Measurements from ENCODE around the gene AKAP6. TPM values are rescaled to one million over a fixed set of nuclear protein-coding genes. Genes with fewer than 3 reads are reported as not detected.

AKAP6 gene
- total and polyA plus RNA-seq, 2 of the 8 experiments (the other 6 are each of a cell fraction or from before 2014, with no cell fraction given), result 0.09 to 0.89 TPM

DNA sequence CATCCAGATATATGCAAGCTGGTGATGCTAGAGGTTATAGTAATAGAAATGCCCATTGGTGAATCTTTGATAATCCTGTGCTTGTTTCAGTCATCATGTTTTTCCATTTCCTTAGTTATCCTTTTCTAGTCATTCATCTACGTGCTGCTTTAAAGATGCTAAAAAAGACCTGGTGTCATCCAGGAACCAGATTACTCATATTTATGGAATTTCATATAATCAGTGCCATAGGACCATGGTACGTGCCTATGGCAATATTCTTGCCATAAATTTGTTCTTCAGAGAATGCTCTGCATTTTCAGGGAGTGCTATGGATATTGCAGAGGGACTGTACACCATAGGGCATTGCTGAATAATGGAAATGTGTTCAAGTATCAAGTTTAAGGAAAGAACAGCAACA, 267.3 kb downstream of the AKAP6 start:
- Histone ChIP-seq H3K23ac (ENCODE audit: insufficient read length) (no peak overlapping the region), H3K4me1 (replicated peaks in 1 of 4; ENCODE audit: control insufficient read depth in 3 of 4, insufficient read depth in 4 of 4, low read length in 3 of 4) (no peaks in the 10 kb centered on the region), H3K4ac (replicated peaks; ENCODE audit: insufficient read length, low read depth, low read length) (no peak overlapping the region), H2BK20ac (ENCODE audit: low read length) (no peak overlapping the region), H3K23me2 (ENCODE audit: low read depth, low read length) (no peaks in the 10 kb centered on the region), H3K56ac (replicated peaks; ENCODE audit: insufficient read length, low read depth, low read length) (no peak overlapping the region), H3K9ac (replicated peaks in 1 of 4; ENCODE audit: extremely low read depth in 1 of 4, low read depth in 3 of 4, low read length in 3 of 4) (no peak overlapping the region), H3K27me3 (replicated peaks in 1 of 4; ENCODE audit: control insufficient read depth in 3 of 4, extremely low read depth in 1 of 4, insufficient read depth in 3 of 4, low read length in 3 of 4) (no peaks in the 10 kb centered on the region), H3K79me1 (ENCODE audit: low read depth, low read length) (no peaks in the 10 kb centered on the region), H2AK5ac (ENCODE audit: low read depth, low read length) (no peak overlapping the region), H3K18ac (ENCODE audit: extremely low read depth, low read length) (no peak overlapping the region), H3K4me2 (ENCODE audit: insufficient read depth in 1 of 2, low read depth in 2 of 2, low read length in 2 of 2) (no peak overlapping the region), H3K9me3 (ENCODE audit: insufficient read depth in 2 of 2, low read depth in 1 of 2, low read length in 1 of 2) (no peaks in the 10 kb centered on the region), H4K20me1 (replicated peaks in 1 of 2; ENCODE audit: control insufficient read depth in 1 of 2, insufficient read depth in 2 of 2, low read length in 2 of 2) (no peaks in the 10 kb centered on the region), H2BK5ac (ENCODE audit: low read depth, low read length) (no peak overlapping the region), H3K36me3 (ENCODE audit: control insufficient read depth in 2 of 4, insufficient read depth in 4 of 4, low read length in 3 of 4) (no peaks in the 10 kb centered on the region), H3K4me3 (ENCODE audit: extremely low read depth in 1 of 4, insufficient read depth in 2 of 4, low read depth in 3 of 4, low read length in 4 of 4) (no peak overlapping the region), H3K14ac (ENCODE audit: insufficient read length) (no peak overlapping the region), H4K8ac (ENCODE audit: extremely low read depth, insufficient read depth, low read length) (no peak overlapping the region), H2BK12ac (ENCODE audit: low read depth, low read length) (no peak overlapping the region), H2BK120ac (replicated peaks; ENCODE audit: low read depth, low read length) (no peak overlapping the region), H2BK15ac (ENCODE audit: low read length) (no peak overlapping the region), H4K5ac (ENCODE audit: insufficient read length, low read depth, low read length) (no peak overlapping the region), H3K79me2 (ENCODE audit: control insufficient read depth in 1 of 2, insufficient read depth in 2 of 2, low read length in 2 of 2) (no peaks in the 10 kb centered on the region), H4K91ac (replicated peaks; ENCODE audit: insufficient read length, low read length) (no peak overlapping the region), H3K27ac (ENCODE audit: low read depth, low read length) (no peak overlapping the region), H2AFZ (ENCODE audit: low read length) (no peak overlapping the region)
- 95% methylated on average over 2 of the region's 2 CpGs; no CpG with 5 or more reads in 1 of the 2 experiments for WGBS, 2 experiments (ENCODE audit: extremely low coverage in 1 of 2, insufficient coverage in 1 of 2, insufficient read length in 1 of 2, insufficient replicate concordance in 2 of 2, low coverage in 1 of 2, low lambda C conversion rate in 2 of 2, missing lambda C conversion rate in 1 of 2)
- no peak for DNase-seq (ENCODE audit: low read depth in 1 of 2, low spot score in 2 of 2)
- ChIA-PET POLR2A (ENCODE audit: partially characterized antibody) (interaction anchor here (0.5 kb wide), 1 partner anchor 390 kb away, joined by 5 read pairs; no protein-coding TSS in a partner anchor), CTCF (ENCODE audit: partially characterized antibody) (interaction anchor here (0.9 kb wide), 1 partner anchor 11 kb away, joined by 3 read pairs; no protein-coding TSS in a partner anchor)
- no peak for FAIRE-seq
- no peak for TF ChIP-seq RXRA (IDR thresholded peaks at IDR 0.05; ENCODE audit: insufficient read depth, low read depth, low read length)
- no peak for TF ChIP-seq SUZ12 (IDR thresholded peaks at IDR 0.05; ENCODE audit: low read length)
- TF ChIP-seq TBP (IDR thresholded peaks at IDR 0.05; ENCODE audit: low read depth, low read length), result no peak
- no peak for TF ChIP-seq BCL11A (IDR thresholded peaks at IDR 0.05; ENCODE audit: low read depth in 2 of 2, low read length in 2 of 2)
- no peak for TF ChIP-seq ASH2L (IDR thresholded peaks at IDR 0.05; ENCODE audit: low read length)
- no peak for TF ChIP-seq KDM1A (IDR thresholded peaks at IDR 0.05; ENCODE audit: borderline replicate concordance, low read length)
- TF ChIP-seq EZH2 (IDR thresholded peaks at IDR 0.05; ENCODE audit: low read depth, low read length, severe bottlenecking), result no peak
- TF ChIP-seq JUND (IDR thresholded peaks at IDR 0.05; ENCODE audit: low read length), result no peak
- no peak for TF ChIP-seq POU5F1 (IDR thresholded peaks at IDR 0.05; ENCODE audit: low read depth, low read length)
- TF ChIP-seq RBBP5 (IDR thresholded peaks at IDR 0.05; ENCODE audit: borderline replicate concordance, low read depth, low read length), result no peak
- no peak for TF ChIP-seq GABPA (IDR thresholded peaks at IDR 0.05; ENCODE audit: borderline replicate concordance, insufficient read depth, low read length)
- no peak for TF ChIP-seq EGR1 (IDR thresholded peaks at IDR 0.05; ENCODE audit: borderline replicate concordance, low read depth, low read length)
- no peak for TF ChIP-seq POLR2A (IDR thresholded peaks at IDR 0.05; ENCODE audit: control extremely low read depth in 1 of 2, low read depth in 2 of 2, low read length in 2 of 2)
- TF ChIP-seq SIRT6 (IDR thresholded peaks at IDR 0.05; ENCODE audit: low read length), result no peak
